Omental fat pad (tissue), 4 donors: Measurements from ENCODE around the gene LRRC45. TPM values are rescaled to one million over a fixed set of nuclear protein-coding genes. Genes with fewer than 3 reads are reported as not detected.

Source experiments
- ATAC-seq: fragments of 150-250 bp; one replicate; pipeline ENCODE4 v1.9.1; 2016; ENCODE audit warnings: mild to moderate bottlenecking, moderate library complexity; ENCODE audit not compliant: low FRiP score
- DNase-seq: peaks from one replicate; pipeline ENCODE4 v3.0.0-alpha.2; 2019; ENCODE audit warnings: low spot score
- CTCF ChIP-seq, 3 donors: fragments of 450-650 bp; IDR thresholded peaks; one replicate each; pipeline ENCODE4 v1.5.1; 2016 to 2017; ENCODE audit warnings: antibody characterized with exemption in 3 of 3, mild to moderate bottlenecking in 3 of 3, moderate library complexity in 2 of 3
- total RNA-seq, 4 donors: library from RNA; depleted of rRNA; stranded (reverse); fragments of >200 nt; gene quantifications; one replicate each; pipeline ENCODE4 v1.1.0, GENCODE V29; 2016

LRRC45 gene
- total RNA-seq, 4 donors from 2014 or later, result 4.7 to 12.3 (median 5.6) TPM

GRCh38 chr17:81999976-82000802 lies 22.9 kb upstream of the LRRC45 start:
- no peak for DNase-seq
- no peak for ATAC-seq
- no peak for TF ChIP-seq CTCF (IDR thresholded peaks at IDR 0.05)

- DNase-seq, result no peak
- no peak for TF ChIP-seq CTCF (IDR thresholded peaks at IDR 0.05)
- ATAC-seq, result no peak
These were observed 22.1 kb upstream of the LRRC45 start for GRCh38 chr17:82000803-82001570.

- no peak for DNase-seq
- TF ChIP-seq CTCF (IDR thresholded peaks at IDR 0.05), result no peak
- ATAC-seq, result no peak
These were observed 21.5 kb upstream of the LRRC45 start for GRCh38 chr17:82001571-82002056.

GRCh38 chr17:82003411-82004381 lies 19.4 kb upstream of the LRRC45 start:
- TF ChIP-seq CTCF (IDR thresholded peaks at IDR 0.05), result no peak
- DNase-seq, result peak; percentile 62
- peak; percentile 90 for ATAC-seq

- TF ChIP-seq CTCF (IDR thresholded peaks at IDR 0.05), result no peak
- ATAC-seq (no peak), DNase-seq (no peak)
These were observed 18.3 kb upstream of the LRRC45 start for GRCh38 chr17:82004517-82005455.
